Stimulated activated CD4-positive, alpha-beta T cell treated with anti-CD3 and anti-CD28 coated beads, Interleukin-4, amount 100 ng/mL, for 4 hours (primary cell): ENCODE data around the gene LRMDA.

Experiments
- DNase-seq, 2 experiments: peaks; one replicate each; pipeline ENCODE4 v3.0.0-alpha.2; 2020

Gene LRMDA

GRCh38 chr10:76197293-76197692, 765.9 kb downstream of the LRMDA start:
- DNase-seq, result no peak

- DNase-seq, result no peak
Observed at GRCh38 chr10:76198287-76199035, 767.0 kb downstream of the LRMDA start.

GRCh38 chr10:76201962-76202361, 770.5 kb downstream of the LRMDA start:
- DNase-seq, result no peak

GRCh38 chr10:76202777-76203176, 771.4 kb downstream of the LRMDA start:
- DNase-seq, result no peak

DNA sequence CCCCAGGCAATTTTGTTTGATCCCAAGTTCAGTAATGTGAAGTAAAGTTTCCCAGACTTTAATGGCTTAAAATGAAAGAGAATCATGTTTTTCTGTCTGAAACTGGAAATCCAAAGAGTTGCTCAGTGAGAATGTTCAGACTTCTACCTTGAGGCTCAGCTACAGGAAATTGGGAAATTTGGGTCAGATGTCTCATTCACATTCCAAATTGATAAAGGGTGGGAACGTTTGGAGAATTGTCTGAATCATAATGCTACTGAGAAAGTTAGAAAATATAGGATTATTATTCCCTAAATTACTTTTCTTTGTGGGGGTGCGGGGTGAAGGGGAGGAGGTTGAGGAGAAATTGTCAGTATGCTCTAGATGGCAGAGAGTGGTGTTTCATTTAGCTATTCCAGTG, 773.9 kb downstream of the LRMDA start:
- no peak for DNase-seq

DNA sequence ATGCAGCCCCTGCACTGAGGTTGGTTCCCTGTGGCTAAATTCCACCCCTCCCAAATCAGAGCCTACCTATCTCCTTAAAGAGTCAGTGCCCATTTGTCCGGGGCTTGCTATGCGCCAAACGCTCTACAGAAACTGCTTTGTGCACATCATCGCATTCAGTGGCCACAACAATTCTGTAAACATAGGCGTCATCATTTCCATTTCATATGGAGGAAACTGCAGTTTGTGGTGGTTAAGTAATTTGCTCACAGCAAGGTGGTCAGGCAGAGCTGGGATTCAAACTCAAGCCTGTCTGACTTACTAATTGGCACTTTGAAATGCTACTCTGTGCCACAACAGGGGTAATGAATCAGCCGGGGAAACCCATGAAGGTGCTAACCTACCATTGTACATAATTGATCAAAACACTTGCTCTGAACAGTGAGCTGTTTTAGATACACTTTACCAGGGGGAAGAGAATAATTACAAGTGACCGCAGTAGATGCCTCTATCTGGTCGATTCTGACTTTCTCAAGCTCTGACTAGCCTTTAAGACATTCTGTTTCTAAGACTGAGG, 775.5 kb downstream of the LRMDA start:
- no peak for DNase-seq

DNA sequence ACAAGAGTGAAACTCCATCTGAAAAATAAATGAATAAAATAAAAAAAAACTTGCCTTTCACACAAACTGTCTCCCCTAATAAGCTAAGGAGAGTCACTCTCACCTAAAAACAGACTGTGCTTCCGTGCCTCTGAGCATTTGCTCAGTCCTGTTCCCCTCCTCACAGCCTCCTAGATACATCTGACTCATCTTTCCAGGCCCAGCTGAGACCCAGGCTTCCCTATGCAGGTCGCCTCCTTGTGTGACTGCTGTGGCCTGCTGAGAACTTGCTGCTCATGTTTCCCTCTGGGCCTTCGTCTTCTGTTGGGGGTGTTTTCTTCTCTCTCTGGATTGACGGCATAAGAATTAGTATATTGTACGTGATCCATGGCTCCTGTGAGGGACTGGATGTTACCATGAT, 777.7 kb downstream of the LRMDA start:
- no peak for DNase-seq

DNA sequence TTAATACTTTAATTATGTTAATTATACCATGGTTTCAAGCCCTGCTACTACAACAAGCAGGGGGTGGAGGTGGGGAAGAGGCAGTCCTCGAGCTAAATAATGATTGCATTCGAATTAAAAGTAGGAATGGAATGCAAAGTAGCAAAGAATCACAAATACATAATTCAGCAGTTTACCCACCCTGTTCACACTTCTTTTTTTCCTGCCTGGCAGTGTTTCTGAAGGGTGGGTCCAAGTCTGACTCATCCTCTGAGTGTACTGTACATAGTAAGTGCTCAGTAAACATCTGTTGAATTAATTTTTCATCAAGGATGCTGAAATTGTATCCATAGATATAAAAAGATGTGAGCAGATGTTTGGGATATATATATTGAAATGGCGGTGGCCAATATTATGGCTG, 778.8 kb downstream of the LRMDA start:
- DNase-seq, result no peak

- DNase-seq, result no peak
Observed at GRCh38 chr10:76211691-76212090, 780.3 kb downstream of the LRMDA start.

DNA sequence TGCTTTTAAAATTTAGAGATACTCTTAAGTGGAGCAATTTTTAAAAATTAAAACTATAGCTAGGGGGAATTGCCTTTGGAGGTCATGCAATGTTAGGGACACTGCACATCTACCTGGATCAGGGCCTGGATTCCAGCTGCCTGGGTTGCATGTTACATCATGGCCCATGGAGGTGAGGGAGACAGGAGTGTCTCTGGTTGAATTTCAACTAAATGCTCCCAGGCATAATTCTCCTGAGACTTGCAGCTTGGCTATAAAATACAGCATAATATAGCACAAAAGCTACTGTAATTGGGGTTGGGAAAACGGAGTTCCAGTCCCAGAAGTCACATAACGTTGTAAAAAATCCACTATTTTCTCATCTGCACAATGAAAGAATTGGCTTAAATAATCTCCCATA, 782.5 kb downstream of the LRMDA start:
- no peak for DNase-seq

DNA sequence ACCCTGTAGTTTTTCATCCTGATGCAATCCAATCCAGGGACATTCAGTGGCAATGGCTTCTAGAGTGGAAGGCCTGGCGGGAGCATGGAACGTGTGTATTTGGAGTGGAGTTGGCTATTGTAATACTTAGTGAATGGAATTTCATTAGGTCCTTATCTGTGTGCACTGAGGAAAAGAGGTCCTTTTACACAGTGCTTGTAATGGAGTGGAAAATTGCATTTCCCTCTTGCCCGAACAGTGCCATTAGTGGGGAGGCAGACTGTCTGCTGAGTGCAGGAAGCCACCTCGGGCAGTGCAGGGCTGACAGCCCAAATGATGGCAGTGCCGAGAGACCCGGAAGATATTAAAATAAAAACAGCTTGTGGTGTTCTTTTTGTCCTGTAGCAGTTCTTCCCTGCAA, 786.6 kb downstream of the LRMDA start:
- DNase-seq, result no peak

- DNase-seq, result no peak
Observed at GRCh38 chr10:76229341-76229740, 797.9 kb downstream of the LRMDA start.

- DNase-seq, result no peak
Observed at GRCh38 chr10:76230921-76231285, 799.5 kb downstream of the LRMDA start.

DNA sequence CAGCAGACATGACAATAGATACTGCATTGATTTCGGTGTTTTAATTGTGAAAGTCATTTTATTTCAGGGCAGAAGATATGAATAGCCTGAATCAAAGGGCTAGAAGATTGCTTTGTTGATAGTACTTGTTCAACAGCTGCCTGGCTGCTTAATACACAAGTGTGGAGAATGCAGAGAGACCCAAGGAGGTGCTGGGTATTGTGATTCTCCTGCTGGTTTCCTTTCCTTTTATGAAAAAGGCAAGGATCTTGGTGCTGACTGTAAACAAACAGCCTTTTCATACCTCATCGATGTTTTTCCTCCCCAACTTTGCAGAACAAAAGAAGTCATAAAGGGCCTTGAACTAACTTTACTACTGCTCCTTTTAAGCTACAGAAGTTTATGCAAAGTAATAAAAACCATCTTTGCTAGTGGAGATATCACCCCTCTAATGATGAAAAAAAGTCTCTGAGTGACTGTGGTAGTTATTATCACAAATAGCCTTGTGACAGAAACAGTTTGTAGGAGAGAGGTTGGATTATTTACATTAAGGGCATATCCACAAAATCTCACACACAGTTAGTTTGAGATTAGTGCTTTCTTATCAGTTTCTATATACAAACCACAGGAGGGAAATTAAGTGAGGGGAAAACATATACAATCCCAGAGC, 800.0 kb downstream of the LRMDA start:
- DNase-seq, result no peak

- no peak for DNase-seq
Observed at GRCh38 chr10:76234499-76235226, 803.2 kb downstream of the LRMDA start.

DNA sequence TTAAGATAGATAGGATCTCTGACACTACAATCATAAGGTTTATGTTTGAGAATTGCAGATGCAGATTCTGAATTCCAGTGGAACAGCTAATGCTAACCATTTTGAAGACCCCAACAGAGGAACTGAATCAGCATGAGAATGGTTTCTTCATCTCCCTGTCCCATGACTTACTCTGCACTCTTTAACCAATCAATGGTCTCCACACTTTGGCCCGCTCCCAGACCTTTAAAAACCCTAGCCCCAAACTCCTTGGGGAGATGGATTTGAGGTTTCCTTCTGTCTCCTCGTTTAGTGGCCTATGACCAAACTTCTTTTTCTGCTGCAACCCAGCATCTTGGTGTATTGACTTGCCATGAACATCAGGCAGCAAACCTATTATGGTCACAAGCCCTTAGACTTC, 804.9 kb downstream of the LRMDA start:
- no peak for DNase-seq

DNA sequence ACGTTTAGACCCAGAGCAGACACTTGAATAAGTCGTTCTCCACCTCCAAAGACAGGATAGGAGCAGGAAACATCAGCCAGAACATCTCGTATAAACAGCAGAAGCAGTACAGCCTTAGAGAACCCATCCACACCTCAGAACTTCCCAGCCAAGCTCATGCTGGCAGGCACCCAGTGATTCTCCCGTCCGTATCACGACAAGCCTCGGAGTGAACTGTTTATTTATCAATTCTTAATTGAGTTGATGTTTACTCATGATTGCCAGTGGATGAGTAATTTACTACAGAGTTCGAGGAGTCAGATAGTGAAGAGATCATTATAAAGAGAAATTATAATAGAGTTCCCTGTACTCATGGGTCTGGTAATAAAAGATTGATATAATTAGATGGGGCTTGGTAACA, 811.5 kb downstream of the LRMDA start:
- DNase-seq, result no peak

DNA sequence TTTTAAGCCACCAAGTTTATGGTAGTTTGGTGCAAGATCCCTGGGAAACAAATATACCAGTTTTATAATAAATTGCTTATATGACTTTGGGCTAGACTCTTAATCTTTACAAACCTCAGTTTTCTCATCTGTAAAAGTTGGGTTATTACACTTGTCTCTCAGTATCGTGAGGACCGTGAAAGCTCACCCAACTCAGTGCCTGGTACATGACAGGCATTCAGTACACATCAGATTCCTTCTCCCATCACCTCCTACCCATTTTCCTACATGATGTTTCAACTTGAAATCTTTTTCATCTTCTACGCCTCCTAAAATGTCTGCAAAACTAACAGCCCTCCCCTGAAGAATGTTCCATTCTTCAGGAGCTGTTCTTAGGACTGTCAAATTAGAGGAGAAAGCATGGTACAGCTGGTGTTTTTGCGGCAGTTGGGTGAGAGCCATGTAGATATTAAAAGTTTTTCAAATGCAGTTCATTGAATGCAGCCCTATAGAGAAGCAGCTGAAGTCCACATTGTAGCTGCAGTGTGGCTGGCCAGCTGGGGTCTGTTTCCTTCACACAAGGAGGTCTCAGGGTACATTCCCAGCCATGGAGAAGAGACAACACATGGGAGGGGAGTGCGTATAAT, 812.8 kb downstream of the LRMDA start:
- DNase-seq, result no peak

DNA sequence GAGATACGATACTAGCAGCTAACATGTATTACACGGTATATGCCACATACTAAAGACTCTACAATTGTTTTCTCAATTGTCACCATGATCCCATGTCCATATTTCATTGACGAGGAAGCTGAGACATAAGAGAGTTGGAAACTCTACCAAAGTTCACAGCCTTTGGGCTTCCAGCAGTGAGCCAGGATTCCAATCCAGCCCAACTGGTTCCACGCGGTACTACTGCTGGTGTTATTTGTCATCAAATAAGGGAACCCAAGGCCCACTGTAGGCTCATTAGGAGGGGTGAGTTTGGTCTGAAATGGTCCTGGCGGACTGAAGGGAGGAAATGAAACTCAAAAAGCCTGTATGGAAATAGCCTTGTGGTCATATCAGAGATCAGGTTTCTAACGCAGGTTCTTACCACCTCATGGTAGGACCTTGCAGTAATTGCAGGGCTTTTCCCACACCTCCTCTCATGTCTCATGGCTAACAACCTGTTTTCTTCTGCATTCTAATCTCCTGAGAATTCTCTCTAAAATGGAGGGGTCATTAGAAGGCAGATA, 814.6 kb downstream of the LRMDA start:
- no peak for DNase-seq

DNA sequence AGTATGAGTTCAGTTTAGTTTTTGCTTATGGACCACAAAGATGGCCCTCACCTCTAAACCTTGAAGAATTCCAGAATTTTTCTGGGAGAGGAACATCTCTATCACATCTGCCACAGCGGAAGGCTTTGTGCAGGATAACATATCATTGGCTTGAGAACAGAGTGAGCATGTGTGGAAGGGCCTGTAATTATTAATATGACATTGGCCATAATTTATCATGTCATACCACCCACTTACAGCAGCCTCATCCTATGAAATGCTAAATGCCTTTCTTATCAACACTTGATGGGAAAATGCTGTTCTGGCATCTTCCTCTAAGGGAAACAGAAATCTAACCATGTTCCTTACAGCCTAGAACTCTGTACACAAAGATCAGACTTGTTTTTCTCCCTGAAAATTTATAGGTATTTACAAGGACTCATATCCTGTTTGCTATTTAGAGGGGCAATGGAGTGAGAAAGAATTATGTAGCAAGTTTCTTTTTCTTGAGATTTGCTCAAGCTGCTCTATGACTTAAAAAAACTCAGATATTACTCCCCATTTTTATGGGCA, 817.3 kb downstream of the LRMDA start:
- no peak for DNase-seq

DNA sequence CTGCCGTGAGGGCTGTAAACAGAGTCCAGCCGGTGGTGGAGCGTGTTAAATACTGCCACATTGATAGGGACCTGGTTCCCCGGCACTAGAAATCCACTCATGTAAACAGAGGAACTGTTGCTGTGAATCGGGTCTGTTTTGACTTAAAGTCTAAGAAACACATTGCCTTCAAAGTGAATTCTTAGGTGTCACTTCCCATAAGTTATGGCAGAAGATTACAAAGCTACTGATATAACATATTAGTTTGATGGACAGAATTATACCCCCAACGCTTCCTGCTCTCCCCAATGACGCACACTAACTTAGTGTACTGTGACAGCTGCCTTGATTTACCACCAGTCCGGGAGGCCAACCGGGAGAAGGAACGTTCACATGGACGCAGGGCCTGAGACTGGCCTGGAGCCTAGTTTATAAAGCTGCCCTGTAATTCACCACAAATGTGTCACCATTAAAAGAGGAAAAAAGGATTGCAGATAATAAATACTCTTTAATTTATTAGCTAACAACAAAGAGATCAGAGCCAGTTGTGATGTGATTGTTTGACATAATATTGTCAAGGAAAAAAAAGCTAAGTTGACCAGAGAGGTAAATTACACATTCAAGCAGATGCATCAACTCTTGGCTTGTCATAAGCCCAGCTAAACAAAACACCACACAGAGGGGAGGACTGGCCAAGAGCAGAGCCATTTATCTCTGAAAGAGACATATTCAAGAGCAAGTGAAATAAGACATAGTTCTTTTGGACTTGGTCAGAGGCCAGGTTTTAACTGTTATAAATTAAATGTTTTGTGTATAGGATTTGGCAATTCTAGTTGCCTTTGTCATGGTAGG, 820.6 kb downstream of the LRMDA start:
- no peak for DNase-seq

DNA sequence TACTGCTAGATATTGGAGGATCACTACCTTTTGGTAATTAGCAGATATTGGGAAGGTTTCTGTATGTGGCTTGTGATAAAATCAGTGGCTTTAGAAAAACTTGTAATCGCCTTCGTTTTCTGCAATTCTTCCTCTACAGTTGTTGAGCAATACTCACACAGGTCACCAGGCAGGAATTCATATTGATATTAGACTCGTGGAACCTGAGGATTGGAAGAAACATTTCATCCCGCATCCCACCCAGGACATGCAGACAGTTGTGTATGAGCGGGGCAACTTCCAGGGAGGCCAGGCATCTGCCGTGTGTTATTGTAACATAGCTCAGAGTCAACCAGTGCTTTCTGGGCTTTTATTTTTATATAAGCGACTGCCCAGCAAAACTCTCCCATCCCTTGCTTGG, 821.3 kb downstream of the LRMDA start:
- no peak for DNase-seq
